Activated CD4-positive, CD25-positive, alpha-beta regulatory T cell (primary cell): ENCODE measurements around the gene TSPAN31.

Experiments used
- DNase-seq, 4 experiments: peaks; one replicate each; lab custom pipeline; 2025; lab: John Stamatoyannopoulos, UW

Gene TSPAN31

GRCh38 chr12:57722716-57723629 lies 21.9 kb upstream of the TSPAN31 start:
- no peak for DNase-seq

- DNase-seq: no peak
Observed at GRCh38 chr12:57723630-57723962, 21.2 kb upstream of the TSPAN31 start.

- no peak for DNase-seq
Observed at GRCh38 chr12:57724003-57724935, 20.6 kb upstream of the TSPAN31 start.

GRCh38 chr12:57724936-57725740 lies 19.7 kb upstream of the TSPAN31 start:
- no peak for DNase-seq

GRCh38 chr12:57725851-57726150 lies 19.0 kb upstream of the TSPAN31 start:
- no peak for DNase-seq

GRCh38 chr12:57726151-57726883 lies 18.5 kb upstream of the TSPAN31 start:
- DNase-seq: no peak

GRCh38 chr12:57726884-57727757 lies 17.7 kb upstream of the TSPAN31 start:
- DNase-seq: no peak

GRCh38 chr12:57727758-57728395 lies 17.0 kb upstream of the TSPAN31 start:
- DNase-seq: no peak

GRCh38 chr12:57729321-57729844 lies 15.5 kb upstream of the TSPAN31 start:
- no peak for DNase-seq

GRCh38 chr12:57730336-57731067 lies 14.3 kb upstream of the TSPAN31 start:
- no peak for DNase-seq

- DNase-seq: no peak
Observed at GRCh38 chr12:57731411-57732080, 13.3 kb upstream of the TSPAN31 start.

GRCh38 chr12:57732270-57732669 lies 12.6 kb upstream of the TSPAN31 start:
- DNase-seq: no peak

- no peak for DNase-seq
Observed at GRCh38 chr12:57732726-57733593, 11.9 kb upstream of the TSPAN31 start.

GRCh38 chr12:57733928-57734327 lies 10.9 kb upstream of the TSPAN31 start:
- DNase-seq: no peak

GRCh38 chr12:57734591-57734990 lies 10.2 kb upstream of the TSPAN31 start:
- no peak for DNase-seq

GRCh38 chr12:57735198-57735855 lies 9.5 kb upstream of the TSPAN31 start:
- no peak for DNase-seq
